Lower lobe of right lung (tissue), 2 donors: ENCODE measurements around the gene TBC1D7. TPM values are rescaled to one million over a fixed set of nuclear protein-coding genes. Genes with fewer than 3 reads are reported as not detected.

ENCODE experiments used
- ATAC-seq, 2 donors: fragments of 200-7000 bp; cut with Tn5 transposase; one replicate each; pipeline ENCODE4 v1.9.1; 2020 to 2022; ENCODE audit warnings: mild to moderate bottlenecking in 2 of 2, moderate library complexity in 2 of 2
- DNase-seq: peaks from one replicate; pipeline ENCODE4 v3.0.0-alpha.2; 2020
- H3K27ac ChIP-seq: fragments of 200-600 bp; one replicate; pipeline ENCODE4 v1.8.0; 2022
- H3K27me3 ChIP-seq: fragments of 200-600 bp; one replicate; pipeline ENCODE4 v1.8.0; 2022; ENCODE audit warnings: low read depth
- H3K36me3 ChIP-seq: fragments of 200-600 bp; one replicate; pipeline ENCODE4 v1.8.0; 2022; ENCODE audit warnings: mild to moderate bottlenecking
- H3K4me1 ChIP-seq: fragments of 200-600 bp; one replicate; pipeline ENCODE4 v1.8.0; 2022
- H3K4me3 ChIP-seq: fragments of 200-600 bp; one replicate; pipeline ENCODE4 v1.8.0; 2022; ENCODE audit warnings: mild to moderate bottlenecking
- H3K9me3 ChIP-seq: fragments of 200-600 bp; one replicate; pipeline ENCODE4 v1.8.0; 2022
- intact Hi-C: fragments of 100-400 bp; cut with DNase I; formaldehyde crosslinking; loops from one replicate; pipeline ENCODE4 v1.11.0; 2022
- total RNA-seq: library from RNA; stranded (reverse); fragmentation: NEBNext Ultra II Directional; extraction: Animal tissue kit (Norgen Biotek cat#: 25700); gene quantifications from one replicate; pipeline ENCODE4 v1.2.1, GENCODE V29; 2021
- TF ChIP-seq, protein P1 (sequence below): fragments of 200-600 bp; IDR thresholded peaks from one replicate; pipeline ENCODE4 v1.8.0; 2022; ENCODE audit warnings: antibody characterized with exemption, mild to moderate bottlenecking
- donor health status: DM: no; HTN: yes; CAD: no; lungs with severe emphysema.

The TBC1D7 gene
- total RNA-seq, 1 donor from 2014 or later = 18.8 TPM

DNA sequence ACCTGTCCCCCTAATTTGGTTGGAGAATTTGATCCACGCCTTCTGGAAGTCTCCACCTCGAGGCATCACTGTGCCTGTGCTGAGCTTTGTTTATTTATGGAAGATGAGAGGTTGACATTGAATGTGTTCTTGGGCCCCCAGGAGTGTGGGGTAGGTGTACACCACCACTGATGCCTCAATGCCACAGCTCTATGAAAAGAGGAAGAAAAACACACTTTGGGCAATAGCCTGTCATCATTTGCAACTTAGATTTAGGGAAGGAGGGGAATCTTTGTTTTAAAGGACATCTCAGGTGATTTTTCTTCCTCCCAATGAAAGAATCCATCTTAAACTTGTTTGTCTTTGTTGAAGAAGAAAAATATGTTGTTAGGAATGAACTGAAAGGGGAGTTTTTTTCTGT is 42.6 kb downstream of the TBC1D7 start:
- no peak overlapping the region for H3K4me3 ChIP-seq
- TF ChIP-seq, protein P1, sequence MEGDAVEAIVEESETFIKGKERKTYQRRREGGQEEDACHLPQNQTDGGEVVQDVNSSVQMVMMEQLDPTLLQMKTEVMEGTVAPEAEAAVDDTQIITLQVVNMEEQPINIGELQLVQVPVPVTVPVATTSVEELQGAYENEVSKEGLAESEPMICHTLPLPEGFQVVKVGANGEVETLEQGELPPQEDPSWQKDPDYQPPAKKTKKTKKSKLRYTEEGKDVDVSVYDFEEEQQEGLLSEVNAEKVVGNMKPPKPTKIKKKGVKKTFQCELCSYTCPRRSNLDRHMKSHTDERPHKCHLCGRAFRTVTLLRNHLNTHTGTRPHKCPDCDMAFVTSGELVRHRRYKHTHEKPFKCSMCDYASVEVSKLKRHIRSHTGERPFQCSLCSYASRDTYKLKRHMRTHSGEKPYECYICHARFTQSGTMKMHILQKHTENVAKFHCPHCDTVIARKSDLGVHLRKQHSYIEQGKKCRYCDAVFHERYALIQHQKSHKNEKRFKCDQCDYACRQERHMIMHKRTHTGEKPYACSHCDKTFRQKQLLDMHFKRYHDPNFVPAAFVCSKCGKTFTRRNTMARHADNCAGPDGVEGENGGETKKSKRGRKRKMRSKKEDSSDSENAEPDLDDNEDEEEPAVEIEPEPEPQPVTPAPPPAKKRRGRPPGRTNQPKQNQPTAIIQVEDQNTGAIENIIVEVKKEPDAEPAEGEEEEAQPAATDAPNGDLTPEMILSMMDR = no peak
- H3K36me3 ChIP-seq = peaks cover 78% of the 10 kb centered on the region
- no peak overlapping the region for H3K27ac ChIP-seq
- intact Hi-C loops = no loop called here
- H3K4me1 ChIP-seq = peaks cover 4% of the 10 kb centered on the region
- H3K27me3 ChIP-seq = no peaks in the 10 kb centered on the region
- DNase-seq (no peak), ATAC-seq (no peak)
- peaks cover 9% of the 10 kb centered on the region for H3K9me3 ChIP-seq

DNA sequence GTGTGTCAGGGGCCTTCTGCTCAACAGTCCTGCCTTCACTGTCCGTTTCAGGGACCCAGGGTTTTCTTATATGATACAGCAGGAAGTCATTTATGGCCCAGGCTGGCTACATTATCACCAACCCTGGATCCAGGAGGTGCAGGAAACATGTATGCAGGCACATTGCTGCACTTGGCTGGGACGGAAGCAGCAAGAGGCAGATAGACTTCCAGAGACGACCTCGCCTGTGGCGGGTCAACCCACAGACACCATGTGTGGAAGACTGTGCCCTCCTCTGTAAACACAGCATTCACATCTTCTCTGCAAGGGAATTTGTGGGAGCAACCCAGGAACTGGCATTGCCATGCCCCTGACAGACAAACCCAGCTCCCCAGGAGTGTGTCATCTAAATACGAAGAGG is 43.7 kb downstream of the TBC1D7 start:
- H3K27me3 ChIP-seq = no peaks in the 10 kb centered on the region
- DNase-seq (no peak), ATAC-seq (no peak)
- peaks cover 82% of the 10 kb centered on the region for H3K36me3 ChIP-seq
- TF ChIP-seq, protein P1 = no peak
- H3K27ac ChIP-seq = no peak overlapping the region
- peaks cover 4% of the 10 kb centered on the region for H3K4me1 ChIP-seq
- H3K4me3 ChIP-seq = no peak overlapping the region
- H3K9me3 ChIP-seq = peaks cover 9% of the 10 kb centered on the region
- intact Hi-C loops = no loop called here

DNA sequence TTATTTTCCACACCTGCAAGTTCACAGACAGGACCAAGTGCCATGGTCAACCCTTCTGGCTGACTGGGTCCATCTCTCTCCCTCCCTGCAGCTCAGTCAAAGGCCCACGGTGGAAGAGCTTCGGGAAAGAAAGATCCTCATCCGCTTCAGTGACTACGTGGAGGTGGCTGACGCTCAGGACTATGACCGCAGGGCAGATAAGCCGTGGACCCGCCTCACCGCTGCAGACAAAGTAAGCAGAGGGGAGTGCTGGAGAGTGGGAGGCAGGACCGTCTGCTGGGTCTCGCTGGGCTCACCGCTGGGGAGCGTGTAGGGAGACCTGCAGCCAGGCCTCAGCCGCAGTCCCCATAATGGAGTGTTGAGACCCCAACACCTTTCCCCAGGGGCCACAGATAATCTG is 45.0 kb downstream of the TBC1D7 start:
- H3K36me3 ChIP-seq = peaks cover 86% of the 10 kb centered on the region
- TF ChIP-seq, protein P1 = no peak
- DNase-seq (no peak), ATAC-seq (no peak)
- no peak overlapping the region for H3K4me3 ChIP-seq
- H3K27ac ChIP-seq = no peak overlapping the region
- no peaks in the 10 kb centered on the region for H3K27me3 ChIP-seq
- H3K9me3 ChIP-seq = peaks cover 9% of the 10 kb centered on the region
- intact Hi-C loops = no loop called here
- H3K4me1 ChIP-seq = peaks cover 4% of the 10 kb centered on the region

DNA sequence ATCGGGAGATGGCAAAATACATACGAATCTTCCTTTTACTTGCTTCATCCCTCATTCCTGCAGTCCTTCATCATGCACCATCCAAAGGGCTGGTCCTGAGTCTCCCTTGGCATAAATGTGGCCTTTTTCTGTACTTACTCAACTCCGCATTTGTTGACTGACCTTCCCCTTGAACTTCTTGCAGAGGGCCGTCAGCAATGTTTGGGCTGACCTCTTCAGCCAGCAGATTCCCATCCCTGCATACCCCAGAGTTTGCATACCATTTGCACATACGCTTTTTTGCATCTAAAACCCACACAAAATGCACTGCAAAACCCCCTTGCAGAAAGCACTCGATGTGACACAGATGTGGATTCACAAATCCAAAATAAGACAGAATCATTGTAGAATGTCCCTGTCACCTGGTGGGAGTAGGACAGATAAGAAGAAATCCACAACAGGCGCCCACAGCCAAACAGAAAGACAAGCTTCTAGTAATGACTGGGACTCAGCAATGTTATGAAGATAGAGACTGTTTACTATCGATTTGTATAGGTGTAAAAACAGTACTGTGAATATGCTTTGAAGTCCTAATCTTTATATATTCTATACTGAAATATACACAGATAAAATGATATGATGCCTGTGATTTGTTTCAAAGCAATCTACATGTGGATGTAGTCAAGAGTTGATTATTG is 45.8 kb downstream of the TBC1D7 start:
- Histone ChIP-seq H3K27me3 (no peaks in the 10 kb centered on the region), H3K4me1 (peaks cover 4% of the 10 kb centered on the region), H3K27ac (no peak overlapping the region), H3K9me3 (peaks cover 6% of the 10 kb centered on the region), H3K4me3 (no peak overlapping the region), H3K36me3 (peaks cover 89% of the 10 kb centered on the region)
- ATAC-seq (no peak), DNase-seq (no peak)
- intact Hi-C loops = no loop called here
- TF ChIP-seq, protein P1 = no peak

DNA sequence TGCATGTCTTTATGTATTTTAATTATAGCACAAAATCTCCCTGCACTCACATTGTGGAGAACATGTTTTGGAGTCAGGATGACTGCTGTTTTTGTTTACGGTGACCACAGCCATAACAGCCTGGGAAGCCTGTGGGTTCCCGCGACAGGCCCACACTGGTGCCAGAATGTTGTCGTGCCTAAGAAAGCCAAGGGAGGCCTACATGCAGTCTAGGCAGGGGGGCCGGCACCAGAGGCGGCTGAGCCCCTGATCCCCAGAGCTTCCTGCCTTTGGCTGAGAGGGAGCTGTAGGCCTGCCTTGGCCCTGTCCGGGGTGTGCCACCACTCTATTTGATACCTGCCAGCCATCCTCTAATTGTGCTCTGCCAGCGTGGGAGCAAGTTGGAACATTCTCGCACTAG is 46.7 kb downstream of the TBC1D7 start:
- intact Hi-C loops = no loop called here
- Histone ChIP-seq H3K27me3 (no peaks in the 10 kb centered on the region), H3K4me3 (no peak overlapping the region), H3K27ac (no peak overlapping the region), H3K36me3 (peaks cover 86% of the 10 kb centered on the region), H3K4me1 (peaks cover 4% of the 10 kb centered on the region), H3K9me3 (no peaks in the 10 kb centered on the region)
- no peak for DNase-seq
- ATAC-seq = no peak
- TF ChIP-seq, protein P1 = no peak
